H9 (cell line): ENCODE data around the gene NFILZ. TPM values are rescaled to one million over a fixed set of nuclear protein-coding genes. Genes with fewer than 3 reads are reported as not detected.

Source experiments
- DNase-seq: peaks from one replicate; pipeline ENCODE4 v3.0.0-alpha.2; 2017
- H2AFZ ChIP-seq: one replicate; pipeline ENCODE4 v1.6.1; 2013; ENCODE audit warnings: mild to moderate bottlenecking, low read length, control low read depth, moderate library complexity
- H2AK5ac ChIP-seq: 2 replicates; pipeline ENCODE4 v1.6.1; 2013; ENCODE audit warnings: low read length, control low read depth, mixed read lengths; ENCODE audit not compliant: insufficient read length
- H2BK120ac ChIP-seq: one replicate; pipeline ENCODE4 v1.6.1; 2013; ENCODE audit warnings: low read depth, mild to moderate bottlenecking, low read length, control low read depth, inconsistent platforms; ENCODE audit not compliant: poor library complexity, severe bottlenecking
- H2BK12ac ChIP-seq: 2 replicates; pipeline ENCODE4 v1.6.1; 2013; ENCODE audit warnings: low read length, control low read depth, mixed read lengths, low read depth; ENCODE audit not compliant: insufficient read length
- H2BK15ac ChIP-seq: 2 replicates; pipeline ENCODE4 v1.6.1; 2013; ENCODE audit warnings: low read depth, low read length, control low read depth
- H2BK20ac ChIP-seq: one replicate; pipeline ENCODE4 v1.6.1; 2013; ENCODE audit warnings: low read depth, mild to moderate bottlenecking, low read length, control low read depth, inconsistent platforms; ENCODE audit not compliant: poor library complexity, severe bottlenecking
- H2BK5ac ChIP-seq: 2 replicates; pipeline ENCODE4 v1.6.1; 2013; ENCODE audit warnings: low read length, control low read depth, mixed read lengths; ENCODE audit not compliant: insufficient read length
- H3K14ac ChIP-seq: 2 replicates; pipeline ENCODE4 v1.6.1; 2013; ENCODE audit warnings: low read length, control low read depth; ENCODE audit not compliant: insufficient read depth
- H3K18ac ChIP-seq: 2 replicates; pipeline ENCODE4 v1.6.1; 2013; ENCODE audit warnings: low read depth, mild to moderate bottlenecking, mixed read lengths, low read length, control low read depth; ENCODE audit not compliant: insufficient read length
- H3K23ac ChIP-seq: 2 replicates; pipeline ENCODE4 v1.6.1; 2013; ENCODE audit warnings: low read length, control low read depth, mixed read lengths, low read depth; ENCODE audit not compliant: insufficient read length
- H3K23me2 ChIP-seq: 2 replicates; pipeline ENCODE4 v1.6.1; 2013; ENCODE audit warnings: low read depth, mild to moderate bottlenecking, mixed read lengths, low read length, control low read depth; ENCODE audit not compliant: insufficient read length, poor library complexity, severe bottlenecking
- H3K27ac ChIP-seq: 2 replicates; pipeline ENCODE4 v1.5.1; 2013; ENCODE audit warnings: low read length, control low read depth, mixed read lengths, low read depth; ENCODE audit not compliant: insufficient read length
- H3K27me3 ChIP-seq: 2 replicates; pipeline ENCODE4 v1.6.1; 2013; ENCODE audit warnings: low read length, control low read depth, inconsistent platforms; ENCODE audit not compliant: insufficient read depth
- H3K4ac ChIP-seq: 2 replicates; pipeline ENCODE4 v1.6.1; 2013; ENCODE audit warnings: low read depth, mild to moderate bottlenecking, control low read depth, inconsistent platforms, low read length, moderate library complexity
- H3K4me1 ChIP-seq: 2 replicates; pipeline ENCODE4 v1.6.1; 2013; ENCODE audit warnings: low read length, control low read depth, inconsistent platforms; ENCODE audit not compliant: insufficient read depth
- H3K4me2 ChIP-seq: 2 replicates; pipeline ENCODE4 v1.6.1; 2013; ENCODE audit warnings: low read length, control low read depth, mixed read lengths; ENCODE audit not compliant: insufficient read length, insufficient read depth
- H3K56ac ChIP-seq: 2 replicates; pipeline ENCODE4 v1.6.1; 2013; ENCODE audit warnings: low read depth, mild to moderate bottlenecking, mixed read lengths, low read length, control low read depth; ENCODE audit not compliant: insufficient read length
- H3K79me1 ChIP-seq: 2 replicates; pipeline ENCODE4 v1.6.1; 2013; ENCODE audit warnings: low read depth, mild to moderate bottlenecking, moderate library complexity, low read length, control low read depth, inconsistent platforms; ENCODE audit not compliant: insufficient read depth, poor library complexity, severe bottlenecking
- H3K79me2 ChIP-seq: 2 replicates; pipeline ENCODE4 v1.6.1; 2013; ENCODE audit warnings: low read length, control low read depth, inconsistent platforms; ENCODE audit not compliant: insufficient read depth
- H3K9ac ChIP-seq: 2 replicates; pipeline ENCODE4 v1.6.1; 2013; ENCODE audit warnings: low read length, control low read depth, mixed read lengths; ENCODE audit not compliant: insufficient read length; ENCODE audit errors: extremely low read depth
- H3K9me3 ChIP-seq: one replicate; pipeline ENCODE4 v1.6.1; 2013; ENCODE audit warnings: low read depth, low read length, inconsistent platforms; ENCODE audit not compliant: control insufficient read depth
- H3T11ph ChIP-seq: one replicate; pipeline ENCODE4 v1.6.1; 2013; ENCODE audit warnings: mild to moderate bottlenecking, low read length, control low read depth, inconsistent platforms
- H4K20me1 ChIP-seq: one replicate; pipeline ENCODE4 v1.6.1; 2013; ENCODE audit not compliant: control insufficient read depth, insufficient read length, insufficient read depth
- H4K5ac ChIP-seq: 2 replicates; pipeline ENCODE4 v1.6.1; 2013; ENCODE audit warnings: low read depth, mild to moderate bottlenecking, mixed read lengths, low read length, control low read depth; ENCODE audit not compliant: insufficient read length
- H4K8ac ChIP-seq: replicated peaks from 2 replicates; pipeline ENCODE4 v1.6.1; 2013; ENCODE audit warnings: low read length, control low read depth, mixed read lengths, low read depth; ENCODE audit not compliant: insufficient read length
- H4K91ac ChIP-seq: 2 replicates; pipeline ENCODE4 v1.6.1; 2013; ENCODE audit warnings: low read depth, mild to moderate bottlenecking, moderate library complexity, mixed read lengths, low read length, control low read depth; ENCODE audit not compliant: insufficient read length
- H3K27ac Mint-ChIP-seq, 3 experiments: 2 replicates in 2 of 3; 3 replicates in 1 of 3; pipeline ENCODE4 v1.8.0; 2020 to 2021; ENCODE audit warnings: mixed read lengths in 3 of 3, mild to moderate bottlenecking in 1 of 3, moderate library complexity in 1 of 3
- H3K27me3 Mint-ChIP-seq: 2 replicates; pipeline ENCODE4 v1.8.0; 2021; ENCODE audit warnings: low read depth, mild to moderate bottlenecking, moderate library complexity, mixed read lengths
- H3K36me3 Mint-ChIP-seq, 3 experiments: 2 replicates in 2 of 3; 3 replicates in 1 of 3; pipeline ENCODE4 v1.8.0; 2020 to 2021; ENCODE audit warnings: low read depth in 3 of 3, mixed read lengths in 3 of 3; ENCODE audit not compliant: insufficient read depth in 1 of 3
- H3K4me1 Mint-ChIP-seq, 2 experiments: 2 replicates each; pipeline ENCODE4 v1.8.0; 2020; ENCODE audit warnings: mixed read lengths in 2 of 2
- H3K4me3 Mint-ChIP-seq, 2 experiments: 2 replicates in 1 of 2; 3 replicates in 1 of 2; pipeline ENCODE4 v1.8.0; 2020 to 2021; ENCODE audit warnings: mild to moderate bottlenecking in 2 of 2, mixed read lengths in 2 of 2, moderate library complexity in 1 of 2
- H3K9me3 Mint-ChIP-seq, 2 experiments: 2 replicates in 1 of 2; 3 replicates in 1 of 2; pipeline ENCODE4 v1.8.0; 2020; ENCODE audit warnings: mild to moderate bottlenecking in 2 of 2, mixed read lengths in 2 of 2, moderate library complexity in 1 of 2
- WGBS: extraction: QIAGEN DNeasy Blood & Tissue Kit; methylation state at CpG from one replicate; pipeline ENCODE4 v1.1.7; 2013; ENCODE audit warnings: missing lambda C conversion rate, low lambda C conversion rate, mixed read lengths; ENCODE audit not compliant: insufficient read length; ENCODE audit errors: extremely low coverage; 5-methylcytosine and 5-hydroxymethylcytosine counted together
- total RNA-seq: library from RNA; stranded (reverse); gene quantifications from 2 replicates; pipeline ENCODE4 v1.2.1, GENCODE V29; 2021
- TF ChIP-seq, protein P1 (sequence below): fragments of 200-600 bp; sonication (generic); conservative IDR thresholded peaks from 3 replicates; pipeline ENCODE4 v1.8.0; 2021; ENCODE audit warnings: antibody characterized with exemption, mild to moderate bottlenecking

The NFILZ gene
- total RNA-seq, 1 experiment from 2014 or later = not detected

DNA sequence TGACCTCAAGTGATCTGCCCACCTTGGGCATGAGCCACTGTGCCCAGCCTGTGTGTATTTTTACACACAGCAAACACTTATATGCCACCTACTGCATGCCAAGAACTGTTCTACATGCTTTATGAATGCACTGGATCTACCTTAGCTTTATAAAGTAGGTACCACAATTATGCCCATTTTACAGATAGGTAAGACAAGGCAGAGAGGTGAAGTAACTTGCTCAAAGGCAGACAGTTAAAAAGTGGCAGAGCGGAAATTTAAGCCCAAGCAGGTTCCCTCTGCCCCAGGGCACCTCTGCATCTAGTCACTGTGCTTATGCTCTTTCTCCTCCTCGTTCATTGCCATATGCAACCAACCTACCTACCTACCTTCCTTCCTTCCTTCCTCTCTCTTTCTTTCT is 30.4 kb upstream of the NFILZ start:
- H4K5ac ChIP-seq = no peak overlapping the region
- H3K27me3 Mint-ChIP-seq = peaks cover 3% of the 10 kb centered on the region; the same call in 1 of the 2 replicates
- H3K4me1 Mint-ChIP-seq = no peaks in the 10 kb centered on the region
- H3K4me2 ChIP-seq = no peak overlapping the region
- no peak overlapping the region for H3K14ac ChIP-seq
- no peak overlapping the region for H2BK20ac ChIP-seq
- no peaks in the 10 kb centered on the region for H3K27me3 ChIP-seq
- no peak overlapping the region for H4K91ac ChIP-seq
- no peak overlapping the region for H3K56ac ChIP-seq
- H3K79me2 ChIP-seq = no peaks in the 10 kb centered on the region
- H3K18ac ChIP-seq = no peak overlapping the region
- no peaks in the 10 kb centered on the region for H3K23me2 ChIP-seq
- H3K4me3 Mint-ChIP-seq = no peak overlapping the region
- no peaks in the 10 kb centered on the region for H4K20me1 ChIP-seq
- no peak overlapping the region for H2AFZ ChIP-seq
- TF ChIP-seq, protein P1, sequence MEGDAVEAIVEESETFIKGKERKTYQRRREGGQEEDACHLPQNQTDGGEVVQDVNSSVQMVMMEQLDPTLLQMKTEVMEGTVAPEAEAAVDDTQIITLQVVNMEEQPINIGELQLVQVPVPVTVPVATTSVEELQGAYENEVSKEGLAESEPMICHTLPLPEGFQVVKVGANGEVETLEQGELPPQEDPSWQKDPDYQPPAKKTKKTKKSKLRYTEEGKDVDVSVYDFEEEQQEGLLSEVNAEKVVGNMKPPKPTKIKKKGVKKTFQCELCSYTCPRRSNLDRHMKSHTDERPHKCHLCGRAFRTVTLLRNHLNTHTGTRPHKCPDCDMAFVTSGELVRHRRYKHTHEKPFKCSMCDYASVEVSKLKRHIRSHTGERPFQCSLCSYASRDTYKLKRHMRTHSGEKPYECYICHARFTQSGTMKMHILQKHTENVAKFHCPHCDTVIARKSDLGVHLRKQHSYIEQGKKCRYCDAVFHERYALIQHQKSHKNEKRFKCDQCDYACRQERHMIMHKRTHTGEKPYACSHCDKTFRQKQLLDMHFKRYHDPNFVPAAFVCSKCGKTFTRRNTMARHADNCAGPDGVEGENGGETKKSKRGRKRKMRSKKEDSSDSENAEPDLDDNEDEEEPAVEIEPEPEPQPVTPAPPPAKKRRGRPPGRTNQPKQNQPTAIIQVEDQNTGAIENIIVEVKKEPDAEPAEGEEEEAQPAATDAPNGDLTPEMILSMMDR = no peak
- H3K79me1 ChIP-seq = no peaks in the 10 kb centered on the region
- H3K9me3 ChIP-seq = no peaks in the 10 kb centered on the region
- H3T11ph ChIP-seq = no peak overlapping the region
- no peak overlapping the region for H2AK5ac ChIP-seq
- DNase-seq = no peak
- H4K8ac ChIP-seq = no peak overlapping the region
- no peak overlapping the region for H2BK120ac ChIP-seq
- H3K36me3 Mint-ChIP-seq = peaks cover 22 to 37% (median 23%) of the 10 kb centered on the region in 3 experiments
- H2BK5ac ChIP-seq = no peak overlapping the region
- peaks cover 3 to 5% of the 10 kb centered on the region in 2 experiments; a peak in 3 of 5 replicates for H3K9me3 Mint-ChIP-seq
- no peak overlapping the region for H3K27ac ChIP-seq
- H3K4me1 ChIP-seq = no peaks in the 10 kb centered on the region
- no peak overlapping the region for H3K27ac Mint-ChIP-seq
- no peak overlapping the region for H3K23ac ChIP-seq
- no peak overlapping the region for H3K9ac ChIP-seq
- no peak overlapping the region for H2BK15ac ChIP-seq
- no peak overlapping the region for H2BK12ac ChIP-seq
- no peak overlapping the region for H3K4ac ChIP-seq
- no CpG with 5 or more reads among the region's 2 CpGs for WGBS
